ENCODE results near the gene CDR2. TPM values are rescaled to one million over a fixed set of nuclear protein-coding genes. Genes with fewer than 3 reads are reported as not detected.

The CDR2 gene
- total and polyA plus RNA-seq, 8 donors: 8.9 to 198 (median 22.2) TPM

DNA sequence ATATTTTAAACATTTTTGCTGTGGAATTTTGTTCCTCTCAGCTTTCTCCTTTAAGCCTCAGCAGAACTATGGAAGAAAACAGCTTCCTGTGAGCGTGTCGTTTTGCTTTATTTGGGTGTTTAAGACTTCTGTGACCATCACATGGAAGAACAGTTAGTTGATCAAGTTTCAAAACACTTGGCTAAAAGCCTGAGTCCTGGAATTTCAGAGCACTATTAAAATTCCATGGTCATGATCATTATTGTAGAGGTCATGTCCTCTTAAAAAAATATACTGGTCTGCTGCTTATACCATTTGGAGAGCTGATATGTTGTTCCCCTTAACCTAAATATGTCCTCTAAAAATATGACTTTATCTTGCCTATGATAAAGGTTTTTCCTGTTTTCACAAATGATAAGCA, 12.6 kb upstream of the CDR2 start:
- Histone ChIP-seq H3K27me3 (no peaks in the 10 kb centered on the region), H3K36me3 (peaks cover 0 to 6% (median 0%) of the 10 kb centered on the region in 4 donors), H3K27ac (no peak overlapping the region), H3K4me1 (peaks cover 0 to 5% (median 0%) of the 10 kb centered on the region in 4 donors), H3K4me3 (no peak overlapping the region), H3K9me3 (no peaks in the 10 kb centered on the region)
- intact Hi-C loops (cut with DNase I; ENCODE audit: low total_unique reads): no loop called here
- WGBS, 5 donors: 62 to 81% (median 72%) methylated on average over 2 of the region's 2 CpGs
- TF ChIP-seq CTCF (IDR thresholded peaks at IDR 0.05): no peak
- no peak for TF ChIP-seq POLR2AphosphoS5 (IDR thresholded peaks at IDR 0.05)
- no peak for TF ChIP-seq EP300 (IDR thresholded peaks at IDR 0.05)
- TF ChIP-seq POLR2A (IDR thresholded peaks at IDR 0.05): no peak
- DNase-seq: peak in 1 of 2 donors; percentile 65

- WGBS, 5 donors: 76 to 86% (median 84%) methylated on average over 3 of the region's 3 CpGs
Measured at GRCh38 chr16:22385196-22385595, 10.8 kb upstream of the CDR2 start.

DNA sequence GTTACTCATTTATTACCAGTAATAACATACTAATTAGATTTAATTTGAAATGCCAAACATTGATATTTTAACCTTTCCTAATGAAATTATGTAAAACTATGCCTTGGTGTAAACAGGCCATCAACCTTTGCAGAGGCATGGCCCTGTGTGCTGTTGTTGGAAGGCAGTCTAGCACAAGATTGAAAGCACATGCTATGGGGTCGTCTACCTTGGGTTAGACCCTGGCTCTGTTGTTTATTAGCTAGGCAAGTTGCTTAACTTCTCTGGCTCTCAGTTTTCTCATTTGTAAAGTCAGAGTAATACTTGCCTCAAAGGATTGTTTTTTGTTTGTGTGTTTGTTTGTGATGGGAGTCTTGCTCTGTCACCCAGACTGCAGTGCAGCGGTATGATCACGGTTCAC, 9.4 kb upstream of the CDR2 start:
- Histone ChIP-seq H3K36me3 (peaks cover 0 to 6% (median 0%) of the 10 kb centered on the region in 4 donors), H3K27me3 (no peaks in the 10 kb centered on the region), H3K4me1 (peaks cover 0 to 5% (median 0%) of the 10 kb centered on the region in 4 donors), H3K4me3 (no peak overlapping the region), H3K27ac (no peak overlapping the region), H3K9me3 (no peaks in the 10 kb centered on the region)
- WGBS, 5 donors: 90 to 99% (median 96%) methylated on average over 3 of the region's 3 CpGs
- DNase-seq: no peak
- intact Hi-C loops (cut with DNase I; ENCODE audit: low total_unique reads): no loop called here
- no peak for TF ChIP-seq EP300 (IDR thresholded peaks at IDR 0.05)
- TF ChIP-seq POLR2AphosphoS5 (IDR thresholded peaks at IDR 0.05): no peak
- TF ChIP-seq CTCF (IDR thresholded peaks at IDR 0.05): no peak
- TF ChIP-seq POLR2A (IDR thresholded peaks at IDR 0.05): no peak

More at GRCh38 chr16:22385196-22385595, 10.8 kb upstream of the CDR2 start:
- DNase-seq: no peak
- peaks cover 0 to 6% (median 0%) of the 10 kb centered on the region in 4 donors for H3K36me3 ChIP-seq
- no peak overlapping the region for H3K4me3 ChIP-seq
- TF ChIP-seq POLR2A (IDR thresholded peaks at IDR 0.05): no peak
- TF ChIP-seq EP300 (IDR thresholded peaks at IDR 0.05): no peak
- TF ChIP-seq POLR2AphosphoS5 (IDR thresholded peaks at IDR 0.05): no peak
- TF ChIP-seq CTCF (IDR thresholded peaks at IDR 0.05): no peak
- no peak overlapping the region for H3K27ac ChIP-seq
- intact Hi-C loops (cut with DNase I; ENCODE audit: low total_unique reads): no loop called here
- H3K9me3 ChIP-seq: no peaks in the 10 kb centered on the region
- H3K4me1 ChIP-seq: peaks cover 0 to 5% (median 0%) of the 10 kb centered on the region in 4 donors
- H3K27me3 ChIP-seq: no peaks in the 10 kb centered on the region

- no peaks in the 10 kb centered on the region for H3K9me3 ChIP-seq
- peaks cover 0 to 6% (median 0%) of the 10 kb centered on the region in 4 donors for H3K36me3 ChIP-seq
- H3K4me1 ChIP-seq: no peaks in the 10 kb centered on the region
- H3K27ac ChIP-seq: no peak overlapping the region
- intact Hi-C loops (cut with DNase I; ENCODE audit: low total_unique reads): no loop called here
- TF ChIP-seq EP300 (IDR thresholded peaks at IDR 0.05) (no peak), POLR2AphosphoS5 (IDR thresholded peaks at IDR 0.05) (no peak), POLR2A (IDR thresholded peaks at IDR 0.05) (no peak), CTCF (IDR thresholded peaks at IDR 0.05) (no peak)
- no peak for DNase-seq
- no peak overlapping the region for H3K4me3 ChIP-seq
- H3K27me3 ChIP-seq: no peaks in the 10 kb centered on the region
Measured at GRCh38 chr16:22381392-22381791, 7.0 kb upstream of the CDR2 start.

Measured in stomach (tissue), 9 donors.